H1 (cell line): Measurements from ENCODE around the gene CTNND2. TPM values are rescaled to one million over a fixed set of nuclear protein-coding genes. Genes with fewer than 3 reads are reported as not detected.

Experiments used
- CTCF ChIA-PET: fragments of 300-600 bp; sonication (Branson Sonifier 250); formaldehyde crosslinking; loops from one replicate; lab custom pipeline; 2021; ENCODE audit not compliant: partially characterized antibody; lab: Charles Lee
- POLR2A ChIA-PET: fragments of 300-600 bp; sonication (Branson Sonifier 250); formaldehyde crosslinking; loops from one replicate; lab custom pipeline; 2021; ENCODE audit warnings: inconsistent platforms; ENCODE audit not compliant: partially characterized antibody; lab: Charles Lee
- DNase-seq, 2 experiments: peaks; one replicate each; pipeline versions ENCODE4 v3.0.0 to v3.0.0-alpha.2; 2010 to 2022; ENCODE audit warnings: low spot score in 2 of 2, low read depth in 1 of 2, mixed read lengths in 1 of 2
- FAIRE-seq: peaks from 2 replicates; lab custom pipeline; 2011; peaks lifted over from hg19 to GRCh38; lab: Jason Lieb, UNC
- H2AFZ ChIP-seq: 2 replicates; pipeline ENCODE4 v1.8.1; 2012; ENCODE audit warnings: low read length, inconsistent platforms
- H2AK5ac ChIP-seq: 2 replicates; pipeline ENCODE4 v1.6.1; 2013; ENCODE audit warnings: low read depth, low read length
- H2BK120ac ChIP-seq: replicated peaks from 2 replicates; pipeline ENCODE3; 2013; ENCODE audit warnings: low read depth, low read length, inconsistent platforms
- H2BK12ac ChIP-seq: 2 replicates; pipeline ENCODE4 v1.6.1; 2013; ENCODE audit warnings: low read depth, low read length
- H2BK15ac ChIP-seq: 2 replicates; pipeline ENCODE4 v1.6.1; 2013; ENCODE audit warnings: low read length
- H2BK20ac ChIP-seq: 2 replicates; pipeline ENCODE4 v1.6.1; 2013; ENCODE audit warnings: low read length
- H2BK5ac ChIP-seq: 2 replicates; pipeline ENCODE4 v1.6.1; 2013; ENCODE audit warnings: low read depth, low read length
- H3K14ac ChIP-seq: 2 replicates; pipeline ENCODE4 v1.6.1; 2013; ENCODE audit warnings: inconsistent platforms; ENCODE audit not compliant: insufficient read length
- H3K18ac ChIP-seq: 2 replicates; pipeline ENCODE4 v1.6.1; 2013; ENCODE audit warnings: low read length; ENCODE audit errors: extremely low read depth
- H3K23ac ChIP-seq: 2 replicates; pipeline ENCODE4 v1.6.1; 2013; ENCODE audit warnings: inconsistent platforms; ENCODE audit not compliant: insufficient read length
- H3K23me2 ChIP-seq: 2 replicates; pipeline ENCODE4 v1.6.1; 2013; ENCODE audit warnings: low read depth, low read length
- H3K27ac ChIP-seq: 2 replicates; pipeline ENCODE4 v1.6.1; 2011; ENCODE audit warnings: low read depth, low read length, inconsistent platforms
- H3K27me3 ChIP-seq, 4 experiments: replicated peaks in 1 of 4; 1 replicate in 1 of 4; 2 replicates in 3 of 4; pipeline versions ENCODE4 v1.6.1 to v1.8.1; 2011 to 2013; ENCODE audit warnings: low read length in 3 of 4, mild to moderate bottlenecking in 3 of 4, inconsistent platforms in 2 of 4, mixed read lengths in 2 of 4, moderate library complexity in 1 of 4; ENCODE audit not compliant: control insufficient read depth in 3 of 4, insufficient read depth in 3 of 4; ENCODE audit errors: extremely low read depth in 1 of 4
- H3K36me3 ChIP-seq, 4 experiments: 2 replicates each; pipeline versions ENCODE4 v1.6.1 to v1.8.1; 2011 to 2013; ENCODE audit warnings: mild to moderate bottlenecking in 4 of 4, low read length in 3 of 4, moderate library complexity in 2 of 4, control low read depth in 1 of 4, inconsistent platforms in 1 of 4; ENCODE audit not compliant: insufficient read depth in 4 of 4, control insufficient read depth in 2 of 4
- H3K4ac ChIP-seq: replicated peaks from 2 replicates; pipeline ENCODE3; 2013; ENCODE audit warnings: low read length, low read depth, mixed read lengths, inconsistent platforms; ENCODE audit not compliant: insufficient read length
- H3K4me1 ChIP-seq, 4 experiments: replicated peaks in 1 of 4; 1 replicate in 1 of 4; 2 replicates in 3 of 4; pipeline versions ENCODE4 v1.6.1 to v1.8.1; 2011 to 2013; ENCODE audit warnings: low read length in 3 of 4, inconsistent platforms in 2 of 4, mixed read lengths in 1 of 4; ENCODE audit not compliant: insufficient read depth in 4 of 4, control insufficient read depth in 3 of 4
- H3K4me2 ChIP-seq, 2 experiments: 2 replicates each; pipeline versions ENCODE4 v1.6.1 to v1.8.1; 2011 to 2013; ENCODE audit warnings: low read depth in 2 of 2, low read length in 2 of 2, control low read depth in 1 of 2, inconsistent platforms in 1 of 2, mild to moderate bottlenecking in 1 of 2; ENCODE audit not compliant: insufficient read depth in 1 of 2
- H3K4me3 ChIP-seq, 4 experiments: fragments of 200-600, 300-600 bp in 1 of 4; sonication (generic), shearing (Covaris generic), sonication (Bioruptor Twin) in 1 of 4; 2 replicates each; pipeline versions ENCODE4 v1.5.1 to v1.8.1; 2011 to 2016; ENCODE audit warnings: low read length in 4 of 4, low read depth in 3 of 4, control low read depth in 2 of 4, inconsistent platforms in 2 of 4, mild to moderate bottlenecking in 2 of 4, mixed read lengths in 1 of 4, moderate library complexity in 1 of 4; ENCODE audit not compliant: insufficient read depth in 2 of 4; ENCODE audit errors: extremely low read depth in 1 of 4
- H3K56ac ChIP-seq: replicated peaks from 2 replicates; pipeline ENCODE3; 2013; ENCODE audit warnings: low read depth, mild to moderate bottlenecking, mixed read lengths, low read length, inconsistent platforms; ENCODE audit not compliant: insufficient read length
- H3K79me1 ChIP-seq: 2 replicates; pipeline ENCODE4 v1.6.1; 2013; ENCODE audit warnings: low read depth, low read length, control low read depth
- H3K79me2 ChIP-seq, 2 experiments: 2 replicates each; pipeline versions ENCODE4 v1.6.1 to v1.8.1; 2012 to 2013; ENCODE audit warnings: low read length in 2 of 2, mild to moderate bottlenecking in 2 of 2, inconsistent platforms in 1 of 2; ENCODE audit not compliant: insufficient read depth in 2 of 2, control insufficient read depth in 1 of 2
- H3K9ac ChIP-seq, 4 experiments: replicated peaks in 1 of 4; 1 replicate in 1 of 4; 2 replicates in 3 of 4; pipeline versions ENCODE4 v1.6.1 to v1.8.1; 2011 to 2013; ENCODE audit warnings: low read depth in 3 of 4, low read length in 3 of 4, control low read depth in 2 of 4, mild to moderate bottlenecking in 2 of 4, moderate library complexity in 2 of 4, inconsistent platforms in 1 of 4; ENCODE audit errors: extremely low read depth in 1 of 4
- H3K9me3 ChIP-seq, 2 experiments: 2 replicates each; pipeline versions ENCODE4 v1.6.1 to v1.8.1; 2012 to 2013; ENCODE audit warnings: mild to moderate bottlenecking in 2 of 2, moderate library complexity in 2 of 2, control low read depth in 1 of 2, inconsistent platforms in 1 of 2, low read depth in 1 of 2, low read length in 1 of 2, mixed read lengths in 1 of 2; ENCODE audit not compliant: insufficient read depth in 2 of 2
- H4K20me1 ChIP-seq, 2 experiments: replicated peaks in 1 of 2; 2 replicates each; pipeline versions ENCODE3 to v1.8.1; 2011 to 2013; ENCODE audit warnings: inconsistent platforms in 2 of 2, low read length in 2 of 2, mild to moderate bottlenecking in 1 of 2; ENCODE audit not compliant: insufficient read depth in 2 of 2, control insufficient read depth in 1 of 2
- H4K5ac ChIP-seq: 2 replicates; pipeline ENCODE4 v1.6.1; 2013; ENCODE audit warnings: low read length, low read depth, mixed read lengths, inconsistent platforms; ENCODE audit not compliant: insufficient read length
- H4K8ac ChIP-seq: 2 replicates; pipeline ENCODE4 v1.8.0; 2013; ENCODE audit warnings: mild to moderate bottlenecking, moderate library complexity, low read length, inconsistent platforms; ENCODE audit not compliant: insufficient read depth; ENCODE audit errors: extremely low read depth
- H4K91ac ChIP-seq: replicated peaks from 2 replicates; pipeline ENCODE3; 2013; ENCODE audit warnings: low read length, mixed read lengths, inconsistent platforms; ENCODE audit not compliant: insufficient read length
- ASH2L ChIP-seq: fragments of 200-600, 300-600 bp; sonication (generic); IDR thresholded peaks from one replicate; pipeline ENCODE4 v1.7.1; 2017; ENCODE audit warnings: low read length
- BACH1 ChIP-seq: IDR thresholded peaks from 2 replicates; pipeline ENCODE4 v1.6.1; 2012; ENCODE audit warnings: low read length, improper control_type of control experiment
- CHD2 ChIP-seq: IDR thresholded peaks from 2 replicates; pipeline ENCODE4 v1.6.1; 2012; ENCODE audit warnings: low read length, improper control_type of control experiment
- CTCF ChIP-seq, 3 experiments: IDR thresholded peaks; 1 replicate in 2 of 3; 2 replicates in 1 of 3; pipeline versions ENCODE4 v1.5.1 to v1.6.1; 2011; ENCODE audit warnings: low read length in 3 of 3, mild to moderate bottlenecking in 3 of 3, inconsistent platforms in 2 of 3, low read depth in 1 of 3, moderate library complexity in 1 of 3; ENCODE audit not compliant: insufficient read depth in 1 of 3; ENCODE audit errors: control extremely low read depth in 1 of 3
- GABPA ChIP-seq: IDR thresholded peaks from 2 replicates; pipeline ENCODE4 v1.6.1; 2011; ENCODE audit warnings: mild to moderate bottlenecking, low read length, moderate library complexity, borderline replicate concordance; ENCODE audit not compliant: insufficient read depth
- NRF1 ChIP-seq: IDR thresholded peaks from 2 replicates; pipeline ENCODE4 v1.6.1; 2011; ENCODE audit warnings: mild to moderate bottlenecking, low read depth, low read length, improper control_type of control experiment
- POLR2A ChIP-seq, 2 experiments: IDR thresholded peaks; 1 replicate in 1 of 2; 2 replicates in 1 of 2; pipeline ENCODE4 v1.6.1; 2011; ENCODE audit warnings: low read depth in 2 of 2, low read length in 2 of 2, mild to moderate bottlenecking in 2 of 2; ENCODE audit errors: control extremely low read depth in 1 of 2
- RBBP5 ChIP-seq: IDR thresholded peaks from 2 replicates; pipeline ENCODE4 v1.7.1; 2012; ENCODE audit warnings: low read depth, mild to moderate bottlenecking, inconsistent platforms, low read length, moderate library complexity, borderline replicate concordance
- SUZ12 ChIP-seq: fragments of 200-600 bp; sonication (generic); IDR thresholded peaks from 2 replicates; pipeline ENCODE4 v1.6.1; 2012; ENCODE audit warnings: mild to moderate bottlenecking, inconsistent platforms, low read length, moderate library complexity, mixed read lengths
- TCF12 ChIP-seq: IDR thresholded peaks from 2 replicates; pipeline ENCODE4 v1.6.1; 2011; ENCODE audit warnings: low read depth, mild to moderate bottlenecking, low read length
- TEAD4 ChIP-seq: IDR thresholded peaks from 2 replicates; pipeline ENCODE4 v1.6.1; 2012; ENCODE audit warnings: low read depth, low read length, inconsistent platforms, mixed read lengths
- WGBS, 2 experiments: shearing (Covaris generic) in 1 of 2; methylation state at CpG; one replicate each; pipeline versions ENCODE4 v1.1.6 to v1.1.7; 2013 to 2015; ENCODE audit warnings: low lambda C conversion rate in 2 of 2, mixed read lengths in 2 of 2, inconsistent platforms in 1 of 2, low coverage in 1 of 2, missing lambda C conversion rate in 1 of 2; ENCODE audit not compliant: insufficient replicate concordance in 2 of 2, insufficient coverage in 1 of 2, insufficient read length in 1 of 2; ENCODE audit errors: extremely low coverage in 1 of 2, missing lambda C conversion rate in 1 of 2; 5-methylcytosine and 5-hydroxymethylcytosine counted together
- polyA plus RNA-seq, 7 experiments: library from polyadenylated mRNA; depleted of rRNA in 3 of 7; stranded (reverse) in 5 of 7; unstranded in 2 of 7; fragments of >200 nt in 5 of 7; fragments of 200-250 nt in 2 of 7; gene quantifications; 1 replicate in 5 of 7; 2 replicates in 1 of 7; 4 replicates in 1 of 7; pipeline versions ENCODE4 v1.2.1 to v1.2.3, GENCODE V29; 2011 to 2013; ENCODE audit warnings: missing spikeins in 2 of 7, mixed read lengths in 2 of 7
- total RNA-seq: library from RNA; stranded (reverse); fragmentation: NEBNext Ultra II Directional; extraction: Animal tissue kit (Norgen Biotek cat#: 25700); gene quantifications from 2 replicates; pipeline ENCODE4 v1.2.1, GENCODE V29; 2021

CTNND2 gene
- total and polyA plus RNA-seq, 2 of the 8 experiments (the other 6 are each of a cell fraction or from before 2014, with no cell fraction given), result 7.4 to 14.2 TPM

GRCh38 chr5:11143456-11144267 is 760.6 kb downstream of the CTNND2 start:
- ChIA-PET POLR2A (no interaction called here), CTCF (interaction anchor here (0.9 to 1.4 kb wide), 4 partner anchors 9 to 140 kb away, joined by 3 to 6 read pairs (median 4); no protein-coding TSS in a partner anchor)
- WGBS, 2 experiments, result 71% methylated on average over 3 of the region's 3 CpGs; no CpG with 5 or more reads in 1 of the 2 experiments
- Histone ChIP-seq H3K14ac (no peak overlapping the region), H3K9ac (no peak overlapping the region), H3K27me3 (no peaks in the 10 kb centered on the region), H2BK15ac (no peak overlapping the region), H4K20me1 (no peaks in the 10 kb centered on the region), H3K56ac (no peak overlapping the region), H2BK5ac (no peak overlapping the region), H3K4me3 (no peak overlapping the region), H4K91ac (no peak overlapping the region), H3K23ac (no peak overlapping the region), H2BK12ac (no peak overlapping the region), H3K9me3 (no peaks in the 10 kb centered on the region), H4K5ac (no peak overlapping the region), H2AFZ (no peak overlapping the region), H3K18ac (no peak overlapping the region), H2BK20ac (no peak overlapping the region), H3K23me2 (no peaks in the 10 kb centered on the region), H3K79me2 (no peaks in the 10 kb centered on the region), H3K79me1 (no peaks in the 10 kb centered on the region), H3K4me1 (no peaks in the 10 kb centered on the region; a peak in 1 of 7 replicates), H3K4me2 (no peak overlapping the region), H3K27ac (no peak overlapping the region), H3K4ac (no peak overlapping the region), H2BK120ac (no peak overlapping the region), H2AK5ac (no peak overlapping the region), H4K8ac (no peak overlapping the region), H3K36me3 (no peaks in the 10 kb centered on the region)
- FAIRE-seq (no peak), DNase-seq (no peak)
- TF ChIP-seq TEAD4, result no peak
- TF ChIP-seq TCF12, result no peak
- no peak for TF ChIP-seq CHD2
- TF ChIP-seq NRF1, result no peak
- TF ChIP-seq GABPA, result no peak
- no peak for TF ChIP-seq CTCF (IDR thresholded peaks at IDR 0.05; ENCODE audit: control extremely low read depth in 1 of 3, insufficient read depth in 1 of 3, low read depth in 1 of 3, low read length in 3 of 3)
- no peak for TF ChIP-seq SUZ12
- no peak for TF ChIP-seq BACH1
- TF ChIP-seq RBBP5, result no peak
- TF ChIP-seq POLR2A (IDR thresholded peaks at IDR 0.05; ENCODE audit: control extremely low read depth in 1 of 2, low read depth in 2 of 2, low read length in 2 of 2), result no peak
- no peak for TF ChIP-seq ASH2L
